Trophoblast cell (in vitro differentiated cells and primary cell): Measurements from ENCODE around the gene TTC28.
A peak's percentile ranks its signal among the peaks of the same experiment; 100 is the strongest.

ENCODE experiments used
- DNase-seq, 2 donors: peaks; one replicate each; pipeline ENCODE4 v3.0.0-alpha.2; 2016
- H2AFZ ChIP-seq: 2 replicates; pipeline ENCODE4 v1.6.1; 2013; ENCODE audit warnings: low read length, moderate library complexity, mild to moderate bottlenecking; ENCODE audit not compliant: insufficient read depth, poor library complexity
- H2AK5ac ChIP-seq: 2 replicates; pipeline ENCODE4 v1.6.1; 2013; ENCODE audit warnings: mild to moderate bottlenecking, low read length
- H2BK120ac ChIP-seq: 2 replicates; pipeline ENCODE4 v1.6.1; 2013; ENCODE audit warnings: low read length, mild to moderate bottlenecking, moderate library complexity; ENCODE audit not compliant: insufficient read depth, poor library complexity
- H2BK12ac ChIP-seq: 2 replicates; pipeline ENCODE4 v1.6.1; 2013; ENCODE audit warnings: mild to moderate bottlenecking, low read length, moderate library complexity
- H2BK5ac ChIP-seq: 2 replicates; pipeline ENCODE4 v1.6.1; 2013; ENCODE audit warnings: low read length, low read depth, moderate library complexity, mild to moderate bottlenecking; ENCODE audit not compliant: poor library complexity
- H3K14ac ChIP-seq: 2 replicates; pipeline ENCODE4 v1.6.1; 2013; ENCODE audit warnings: mild to moderate bottlenecking, low read length
- H3K18ac ChIP-seq: 2 replicates; pipeline ENCODE4 v1.6.1; 2013; ENCODE audit warnings: mild to moderate bottlenecking, low read length
- H3K23ac ChIP-seq: 2 replicates; pipeline ENCODE4 v1.6.1; 2013; ENCODE audit warnings: low read length
- H3K27ac ChIP-seq: 2 replicates; pipeline ENCODE4 v1.5.1; 2013; ENCODE audit warnings: low read depth, mild to moderate bottlenecking, inconsistent platforms, low read length, moderate library complexity
- H3K27me3 ChIP-seq: 2 replicates; pipeline ENCODE4 v1.6.1; 2013; ENCODE audit warnings: inconsistent platforms, mild to moderate bottlenecking, low read length, moderate library complexity; ENCODE audit not compliant: insufficient read depth
- H3K36me3 ChIP-seq, 2 experiments: 1 replicate in 1 of 2; 2 replicates in 1 of 2; pipeline ENCODE4 v1.6.1; 2013; ENCODE audit warnings: low read length in 2 of 2, mild to moderate bottlenecking in 2 of 2, moderate library complexity in 1 of 2; ENCODE audit not compliant: insufficient read depth in 2 of 2, control insufficient read depth in 1 of 2
- H3K4ac ChIP-seq: 2 replicates; pipeline ENCODE4 v1.6.1; 2013; ENCODE audit warnings: low read depth, mild to moderate bottlenecking, low read length, moderate library complexity
- H3K4me1 ChIP-seq, 2 experiments: 1 replicate in 1 of 2; 2 replicates in 1 of 2; pipeline ENCODE4 v1.6.1; 2013; ENCODE audit warnings: low read length in 2 of 2, mild to moderate bottlenecking in 2 of 2, moderate library complexity in 1 of 2; ENCODE audit not compliant: insufficient read depth in 2 of 2, control insufficient read depth in 1 of 2
- H3K4me2 ChIP-seq: 2 replicates; pipeline ENCODE4 v1.6.1; 2013; ENCODE audit warnings: inconsistent platforms, mild to moderate bottlenecking, low read length, moderate library complexity
- H3K4me3 ChIP-seq: 2 replicates; pipeline ENCODE4 v1.5.1; 2013; ENCODE audit warnings: mild to moderate bottlenecking, low read depth, low read length, inconsistent platforms
- H3K79me1 ChIP-seq: one replicate; pipeline ENCODE4 v1.6.1; 2013; ENCODE audit warnings: low read length
- H3K79me2 ChIP-seq: 2 replicates; pipeline ENCODE4 v1.6.1; 2013; ENCODE audit warnings: low read length, mild to moderate bottlenecking; ENCODE audit not compliant: control insufficient read depth, insufficient read depth, poor library complexity
- H3K9ac ChIP-seq: 2 replicates; pipeline ENCODE4 v1.6.1; 2013; ENCODE audit warnings: mild to moderate bottlenecking, low read length
- H3K9me3 ChIP-seq: 2 replicates; pipeline ENCODE4 v1.6.1; 2013; ENCODE audit warnings: low read depth, mild to moderate bottlenecking, control low read depth, inconsistent platforms, low read length; ENCODE audit not compliant: insufficient read depth
- H4K12ac ChIP-seq: 2 replicates; pipeline ENCODE4 v1.6.1; 2013; ENCODE audit warnings: low read depth, mild to moderate bottlenecking, low read length, moderate library complexity
- H4K8ac ChIP-seq: 2 replicates; pipeline ENCODE4 v1.6.1; 2013; ENCODE audit warnings: low read depth, mild to moderate bottlenecking, low read length, moderate library complexity
- H4K91ac ChIP-seq: one replicate; pipeline ENCODE4 v1.6.1; 2013; ENCODE audit warnings: low read depth, mild to moderate bottlenecking, low read length, moderate library complexity
- WGBS: extraction: QIAGEN DNeasy Blood & Tissue Kit; methylation state at CpG from one replicate; pipeline ENCODE4 v1.1.7; 2013; ENCODE audit warnings: missing lambda C conversion rate; ENCODE audit not compliant: insufficient read length, insufficient coverage; ENCODE audit errors: extremely low coverage; 5-methylcytosine and 5-hydroxymethylcytosine counted together

The TTC28 gene

GRCh38 chr22:28716686-28717085 is 37.0 kb upstream of the TTC28 start:
- H3K79me1 ChIP-seq: peaks cover 2% of the 10 kb centered on the region
- no peak overlapping the region for H4K12ac ChIP-seq
- H3K36me3 ChIP-seq: peaks cover 0 to 5% of the 10 kb centered on the region in 2 experiments
- no peak overlapping the region for H3K23ac ChIP-seq
- H3K4me2 ChIP-seq: no peak overlapping the region
- no peak overlapping the region for H2BK5ac ChIP-seq
- DNase-seq: no peak
- H2AK5ac ChIP-seq: no peak overlapping the region
- no peak overlapping the region for H3K14ac ChIP-seq
- H2AFZ ChIP-seq: no peak overlapping the region
- no peaks in the 10 kb centered on the region for H3K79me2 ChIP-seq
- H3K4ac ChIP-seq: no peak overlapping the region
- H3K4me1 ChIP-seq: peaks cover 0 to 1% of the 10 kb centered on the region in 2 experiments
- no peak overlapping the region for H3K27ac ChIP-seq
- H3K18ac ChIP-seq: no peak overlapping the region
- H3K9ac ChIP-seq: no peak overlapping the region
- H4K8ac ChIP-seq: no peak overlapping the region
- no CpG with 5 or more reads among the region's 3 CpGs for WGBS
- H3K27me3 ChIP-seq: no peaks in the 10 kb centered on the region
- no peak overlapping the region for H4K91ac ChIP-seq
- no peak overlapping the region for H2BK12ac ChIP-seq
- H2BK120ac ChIP-seq: no peak overlapping the region
- no peak overlapping the region for H3K4me3 ChIP-seq
- no peaks in the 10 kb centered on the region for H3K9me3 ChIP-seq

- no peaks in the 10 kb centered on the region for H3K79me2 ChIP-seq
- H3K27ac ChIP-seq: no peak overlapping the region
- no peak overlapping the region for H3K18ac ChIP-seq
- H2BK120ac ChIP-seq: no peak overlapping the region
- H3K14ac ChIP-seq: no peak overlapping the region
- H2BK12ac ChIP-seq: no peak overlapping the region
- H3K4me1 ChIP-seq: peaks cover 0 to 1% of the 10 kb centered on the region in 2 experiments
- peaks cover 0 to 5% of the 10 kb centered on the region in 2 experiments for H3K36me3 ChIP-seq
- no peak overlapping the region for H3K4me3 ChIP-seq
- H4K12ac ChIP-seq: no peak overlapping the region
- no peak overlapping the region for H2AFZ ChIP-seq
- peaks cover 2% of the 10 kb centered on the region for H3K79me1 ChIP-seq
- H3K9me3 ChIP-seq: no peaks in the 10 kb centered on the region
- H3K27me3 ChIP-seq: no peaks in the 10 kb centered on the region
- no peak overlapping the region for H3K9ac ChIP-seq
- H4K8ac ChIP-seq: no peak overlapping the region
- no peak overlapping the region for H3K4me2 ChIP-seq
- no peak overlapping the region for H3K4ac ChIP-seq
- no peak overlapping the region for H2BK5ac ChIP-seq
- no peak overlapping the region for H3K23ac ChIP-seq
- peak; percentile 23 to 50 for DNase-seq
- H4K91ac ChIP-seq: no peak overlapping the region
- no CpG with 5 or more reads among the region's 7 CpGs for WGBS
- no peak overlapping the region for H2AK5ac ChIP-seq
Observed at GRCh38 chr22:28715611-28716010, 36.0 kb upstream of the TTC28 start.

- Histone ChIP-seq H4K12ac (no peak overlapping the region), H3K23ac (no peak overlapping the region), H3K4ac (no peak overlapping the region), H3K79me2 (no peaks in the 10 kb centered on the region), H3K4me1 (peaks cover 0 to 1% of the 10 kb centered on the region in 2 experiments), H4K91ac (no peak overlapping the region), H4K8ac (no peak overlapping the region), H3K14ac (no peak overlapping the region), H3K18ac (no peak overlapping the region), H2BK5ac (no peak overlapping the region), H3K27ac (no peak overlapping the region), H3K4me2 (no peak overlapping the region), H2AFZ (no peak overlapping the region), H3K9ac (no peak overlapping the region), H3K27me3 (no peaks in the 10 kb centered on the region), H3K9me3 (no peaks in the 10 kb centered on the region), H3K36me3 (peaks cover 0 to 5% of the 10 kb centered on the region in 2 experiments), H2BK120ac (no peak overlapping the region), H3K79me1 (peaks cover 2% of the 10 kb centered on the region), H2BK12ac (no peak overlapping the region), H2AK5ac (no peak overlapping the region), H3K4me3 (no peak overlapping the region)
- DNase-seq: no peak
- no CpG with 5 or more reads among the region's 2 CpGs for WGBS
Observed at GRCh38 chr22:28714043-28714628, 34.5 kb upstream of the TTC28 start.

GRCh38 chr22:28711820-28712777 is 32.5 kb upstream of the TTC28 start:
- no peak overlapping the region for H3K18ac ChIP-seq
- H2BK120ac ChIP-seq: no peak overlapping the region
- no peak overlapping the region for H3K9ac ChIP-seq
- peak; percentile 45 to 75 for DNase-seq
- H3K27ac ChIP-seq: no peak overlapping the region
- no peak overlapping the region for H4K12ac ChIP-seq
- H3K23ac ChIP-seq: no peak overlapping the region
- no peak overlapping the region for H4K91ac ChIP-seq
- H3K79me1 ChIP-seq: peaks cover 2% of the 10 kb centered on the region
- H3K14ac ChIP-seq: no peak overlapping the region
- H2AFZ ChIP-seq: no peak overlapping the region
- H2BK5ac ChIP-seq: no peak overlapping the region
- H3K4me2 ChIP-seq: no peak overlapping the region
- H3K4me1 ChIP-seq: peaks cover 0 to 1% of the 10 kb centered on the region in 2 experiments
- H4K8ac ChIP-seq: no peak overlapping the region
- peaks cover 3% of the 10 kb centered on the region in 2 experiments for H3K36me3 ChIP-seq
- H3K27me3 ChIP-seq: no peaks in the 10 kb centered on the region
- no peaks in the 10 kb centered on the region for H3K9me3 ChIP-seq
- WGBS: no CpG with 5 or more reads among the region's 6 CpGs
- no peak overlapping the region for H2AK5ac ChIP-seq
- no peak overlapping the region for H2BK12ac ChIP-seq
- no peak overlapping the region for H3K4me3 ChIP-seq
- no peaks in the 10 kb centered on the region for H3K79me2 ChIP-seq
- H3K4ac ChIP-seq: no peak overlapping the region
